Measurements from ENCODE around the gene CNTN1.

- TF ChIP-seq CTCF (IDR thresholded peaks at IDR 0.05) = no peak
- TF ChIP-seq EP300 (IDR thresholded peaks at IDR 0.05) = no peak
These were observed 162.4 kb downstream of the CNTN1 start for GRCh38 chr12:40854604-40855003.
